ENCODE data around the gene MB21D2.

MB21D2 gene

DNA sequence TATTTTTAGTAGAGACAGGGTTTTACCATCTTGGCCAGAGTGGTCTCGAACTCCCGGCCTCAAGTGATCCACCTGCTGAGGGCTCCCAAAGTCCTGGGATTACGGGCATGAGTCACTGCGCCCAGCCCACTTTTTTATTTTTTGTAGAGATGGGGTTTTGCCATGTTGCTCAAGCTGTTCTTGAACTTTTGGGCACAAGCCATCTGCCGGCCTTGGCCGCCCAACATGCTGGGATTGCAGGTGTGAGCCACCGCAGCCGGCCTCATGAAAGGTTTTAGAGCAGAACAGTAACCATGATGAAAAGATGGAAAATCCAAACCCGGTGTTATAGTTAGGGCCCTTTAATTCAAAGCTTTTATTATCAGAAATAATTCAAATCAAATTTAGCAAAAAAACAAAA, 15.6 kb upstream of the MB21D2 start:
- TF ChIP-seq, protein P1, sequence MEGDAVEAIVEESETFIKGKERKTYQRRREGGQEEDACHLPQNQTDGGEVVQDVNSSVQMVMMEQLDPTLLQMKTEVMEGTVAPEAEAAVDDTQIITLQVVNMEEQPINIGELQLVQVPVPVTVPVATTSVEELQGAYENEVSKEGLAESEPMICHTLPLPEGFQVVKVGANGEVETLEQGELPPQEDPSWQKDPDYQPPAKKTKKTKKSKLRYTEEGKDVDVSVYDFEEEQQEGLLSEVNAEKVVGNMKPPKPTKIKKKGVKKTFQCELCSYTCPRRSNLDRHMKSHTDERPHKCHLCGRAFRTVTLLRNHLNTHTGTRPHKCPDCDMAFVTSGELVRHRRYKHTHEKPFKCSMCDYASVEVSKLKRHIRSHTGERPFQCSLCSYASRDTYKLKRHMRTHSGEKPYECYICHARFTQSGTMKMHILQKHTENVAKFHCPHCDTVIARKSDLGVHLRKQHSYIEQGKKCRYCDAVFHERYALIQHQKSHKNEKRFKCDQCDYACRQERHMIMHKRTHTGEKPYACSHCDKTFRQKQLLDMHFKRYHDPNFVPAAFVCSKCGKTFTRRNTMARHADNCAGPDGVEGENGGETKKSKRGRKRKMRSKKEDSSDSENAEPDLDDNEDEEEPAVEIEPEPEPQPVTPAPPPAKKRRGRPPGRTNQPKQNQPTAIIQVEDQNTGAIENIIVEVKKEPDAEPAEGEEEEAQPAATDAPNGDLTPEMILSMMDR (IDR thresholded peaks at IDR 0.05; ENCODE audit: control extremely low read depth, extremely low read depth, low read depth, missing control alignments) = no peak
- ChIA-PET POLR2A (no interaction called here), CTCF (interaction anchor here (0.7 to 2.8 kb wide), 2 partner anchors 108 to 116 kb away, joined by 4 to 10 read pairs; no protein-coding TSS in a partner anchor)
- no peak for DNase-seq (ENCODE audit: extremely low spot score)

DNA sequence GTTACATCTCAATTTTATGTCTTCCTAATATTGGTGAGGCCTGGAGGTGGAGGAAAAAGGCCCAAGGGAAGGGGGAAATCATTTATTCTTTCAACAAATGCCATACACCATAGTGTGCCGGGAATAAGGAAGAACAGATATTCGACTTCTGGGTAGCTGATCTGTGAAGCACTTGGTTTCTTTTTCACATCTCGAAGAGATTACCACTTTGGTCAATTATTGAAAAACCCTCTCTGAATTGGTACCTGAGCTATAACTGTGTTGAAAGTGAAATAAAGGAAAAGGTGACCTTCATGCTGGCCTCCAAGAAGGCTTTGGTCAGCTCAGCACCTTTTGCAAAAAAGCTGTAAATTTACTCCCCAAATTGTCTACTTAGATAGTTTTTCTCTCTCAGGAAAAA, 14.2 kb upstream of the MB21D2 start:
- CTCF ChIA-PET = interaction anchor here (1.0 to 2.8 kb wide), 2 partner anchors 109 to 115 kb away, joined by 4 to 10 read pairs; no protein-coding TSS in a partner anchor
- POLR2A ChIA-PET = interaction anchor here (0.7 kb wide), 2 partner anchors 739 to 1333 kb away, joined by 3 read pairs; no protein-coding TSS in a partner anchor
- TF ChIP-seq, protein P1 (IDR thresholded peaks at IDR 0.05; ENCODE audit: control extremely low read depth, extremely low read depth, low read depth, missing control alignments) = no peak
- no peak for DNase-seq (ENCODE audit: extremely low spot score)

DNA sequence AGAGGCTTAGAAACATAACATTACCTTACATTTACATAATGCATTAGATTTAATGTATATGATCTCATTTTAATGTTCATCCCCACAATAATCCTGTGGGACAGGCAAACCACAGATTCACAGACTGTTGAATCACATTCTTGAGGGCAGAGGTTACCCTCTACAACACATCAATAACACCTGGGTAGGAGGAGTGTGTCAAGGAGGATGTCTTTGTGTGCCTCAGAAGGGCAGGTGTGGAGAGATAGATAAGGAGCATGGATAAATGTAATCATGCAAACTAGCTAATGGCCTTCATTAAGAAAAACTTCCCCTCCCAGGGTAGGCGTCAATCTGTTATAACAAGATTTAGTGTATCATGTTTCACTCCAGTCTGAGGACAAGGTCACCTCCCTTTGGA, 12.9 kb upstream of the MB21D2 start:
- POLR2A ChIA-PET = no interaction called here
- TF ChIP-seq, protein P1 (IDR thresholded peaks at IDR 0.05; ENCODE audit: control extremely low read depth, extremely low read depth, low read depth, missing control alignments) = no peak
- DNase-seq (ENCODE audit: extremely low spot score) = no peak
- CTCF ChIA-PET = interaction anchor here (1.0 to 1.4 kb wide), 2 partner anchors 32 to 110 kb away, joined by 3 read pairs; no protein-coding TSS in a partner anchor

DNA sequence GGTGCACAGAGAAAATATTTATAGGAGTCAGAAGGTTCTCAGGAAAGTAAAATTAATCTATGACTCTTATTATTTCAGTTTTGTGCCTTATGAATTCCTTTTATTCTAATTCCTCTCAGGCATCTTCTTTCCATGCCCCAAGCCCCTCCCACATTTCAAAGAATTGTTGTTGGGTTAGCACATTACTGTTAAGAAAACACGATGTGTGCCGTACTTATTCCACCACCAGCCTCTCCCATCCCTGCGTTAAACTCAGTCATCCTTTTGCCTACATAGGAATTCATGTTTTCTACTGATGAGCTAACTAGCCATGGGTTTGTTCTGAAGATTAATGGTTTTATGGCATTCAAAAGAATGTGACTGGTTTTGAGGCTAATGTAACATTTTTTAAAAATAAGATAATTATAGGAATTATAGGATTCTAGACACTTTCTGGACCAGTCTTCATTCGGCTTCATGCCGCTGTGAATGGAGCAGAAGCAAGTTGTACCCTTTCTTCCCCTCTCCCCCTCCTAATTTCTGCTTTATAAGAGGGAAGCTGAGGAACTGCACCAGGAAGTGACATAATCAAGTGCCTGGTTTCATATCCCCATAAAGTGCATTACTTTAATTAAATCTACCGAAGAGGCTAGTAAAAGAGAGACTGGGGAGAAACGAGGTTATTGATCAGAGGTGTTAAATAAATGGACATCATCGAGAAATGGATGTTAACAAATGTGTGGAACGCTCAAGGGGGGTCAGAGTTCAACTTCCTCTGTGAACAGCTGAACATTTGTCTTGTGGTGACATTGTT, 12.3 kb upstream of the MB21D2 start:
- ChIA-PET POLR2A (no interaction called here), CTCF (interaction anchor here (1.0 to 1.4 kb wide), 2 partner anchors 32 to 111 kb away, joined by 3 read pairs; no protein-coding TSS in a partner anchor)
- no peak for DNase-seq (ENCODE audit: extremely low spot score)
- TF ChIP-seq, protein P1 (IDR thresholded peaks at IDR 0.05; ENCODE audit: control extremely low read depth, extremely low read depth, low read depth, missing control alignments) = no peak

DNA sequence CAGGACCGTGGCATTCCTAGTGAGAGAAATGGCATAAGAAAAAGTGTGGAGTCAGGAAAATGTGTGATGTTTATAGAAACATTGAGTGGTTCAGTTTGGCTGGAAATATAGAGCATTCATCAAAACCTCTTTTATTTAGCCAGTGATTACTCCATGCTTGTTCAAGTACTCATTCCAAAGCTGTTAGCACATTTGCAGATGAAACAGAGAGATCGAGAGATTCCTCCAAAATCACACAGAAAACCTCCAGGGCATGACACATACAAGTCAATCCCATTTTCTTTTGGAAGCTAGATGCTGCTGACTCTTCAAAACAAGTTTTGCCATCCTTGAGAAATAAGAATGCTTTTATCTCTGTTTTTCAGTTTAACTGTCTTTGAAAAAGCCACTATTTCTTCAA, 11.5 kb upstream of the MB21D2 start:
- no peak for DNase-seq (ENCODE audit: extremely low spot score)
- POLR2A ChIA-PET = no interaction called here
- TF ChIP-seq, protein P1 (IDR thresholded peaks at IDR 0.05; ENCODE audit: control extremely low read depth, extremely low read depth, low read depth, missing control alignments) = no peak
- CTCF ChIA-PET = no interaction called here

DNA sequence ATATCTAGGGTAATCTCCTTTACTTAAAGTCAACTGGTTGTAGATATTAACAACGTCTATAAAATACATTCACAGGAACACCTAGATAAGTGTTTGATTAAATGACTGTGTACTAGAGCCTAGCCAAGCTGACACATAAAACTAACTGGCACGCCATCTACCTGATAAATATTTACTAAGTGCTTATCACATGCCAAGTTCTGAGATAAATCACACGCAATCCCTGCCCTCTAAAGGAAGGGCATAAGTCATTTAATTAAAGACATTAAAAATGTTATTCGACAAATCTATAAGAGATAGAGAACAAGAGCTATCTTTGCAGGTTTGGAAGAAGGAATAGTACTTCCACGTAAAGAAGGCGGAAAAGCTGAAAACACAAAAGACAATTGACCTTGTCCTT, 11.1 kb upstream of the MB21D2 start:
- TF ChIP-seq, protein P1 (IDR thresholded peaks at IDR 0.05; ENCODE audit: control extremely low read depth, extremely low read depth, low read depth, missing control alignments) = no peak
- CTCF ChIA-PET = no interaction called here
- POLR2A ChIA-PET = no interaction called here
- no peak for DNase-seq (ENCODE audit: extremely low spot score)
